GM12801 (cell line): Measurements from ENCODE around the gene TSC2.

ENCODE experiments used
- TF ChIP-seq, protein P1 (sequence below): IDR thresholded peaks from one replicate; pipeline ENCODE4 v1.5.1; 2011; ENCODE audit warnings: control low read depth; ENCODE audit not compliant: insufficient read length; ENCODE audit errors: extremely low read depth

The TSC2 gene

GRCh38 chr16:2085669-2086068 lies 37.9 kb downstream of the TSC2 start:
- TF ChIP-seq, protein P1, sequence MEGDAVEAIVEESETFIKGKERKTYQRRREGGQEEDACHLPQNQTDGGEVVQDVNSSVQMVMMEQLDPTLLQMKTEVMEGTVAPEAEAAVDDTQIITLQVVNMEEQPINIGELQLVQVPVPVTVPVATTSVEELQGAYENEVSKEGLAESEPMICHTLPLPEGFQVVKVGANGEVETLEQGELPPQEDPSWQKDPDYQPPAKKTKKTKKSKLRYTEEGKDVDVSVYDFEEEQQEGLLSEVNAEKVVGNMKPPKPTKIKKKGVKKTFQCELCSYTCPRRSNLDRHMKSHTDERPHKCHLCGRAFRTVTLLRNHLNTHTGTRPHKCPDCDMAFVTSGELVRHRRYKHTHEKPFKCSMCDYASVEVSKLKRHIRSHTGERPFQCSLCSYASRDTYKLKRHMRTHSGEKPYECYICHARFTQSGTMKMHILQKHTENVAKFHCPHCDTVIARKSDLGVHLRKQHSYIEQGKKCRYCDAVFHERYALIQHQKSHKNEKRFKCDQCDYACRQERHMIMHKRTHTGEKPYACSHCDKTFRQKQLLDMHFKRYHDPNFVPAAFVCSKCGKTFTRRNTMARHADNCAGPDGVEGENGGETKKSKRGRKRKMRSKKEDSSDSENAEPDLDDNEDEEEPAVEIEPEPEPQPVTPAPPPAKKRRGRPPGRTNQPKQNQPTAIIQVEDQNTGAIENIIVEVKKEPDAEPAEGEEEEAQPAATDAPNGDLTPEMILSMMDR: no peak

GRCh38 chr16:2086106-2086742 lies 38.4 kb downstream of the TSC2 start:
- TF ChIP-seq, protein P1: no peak

DNA sequence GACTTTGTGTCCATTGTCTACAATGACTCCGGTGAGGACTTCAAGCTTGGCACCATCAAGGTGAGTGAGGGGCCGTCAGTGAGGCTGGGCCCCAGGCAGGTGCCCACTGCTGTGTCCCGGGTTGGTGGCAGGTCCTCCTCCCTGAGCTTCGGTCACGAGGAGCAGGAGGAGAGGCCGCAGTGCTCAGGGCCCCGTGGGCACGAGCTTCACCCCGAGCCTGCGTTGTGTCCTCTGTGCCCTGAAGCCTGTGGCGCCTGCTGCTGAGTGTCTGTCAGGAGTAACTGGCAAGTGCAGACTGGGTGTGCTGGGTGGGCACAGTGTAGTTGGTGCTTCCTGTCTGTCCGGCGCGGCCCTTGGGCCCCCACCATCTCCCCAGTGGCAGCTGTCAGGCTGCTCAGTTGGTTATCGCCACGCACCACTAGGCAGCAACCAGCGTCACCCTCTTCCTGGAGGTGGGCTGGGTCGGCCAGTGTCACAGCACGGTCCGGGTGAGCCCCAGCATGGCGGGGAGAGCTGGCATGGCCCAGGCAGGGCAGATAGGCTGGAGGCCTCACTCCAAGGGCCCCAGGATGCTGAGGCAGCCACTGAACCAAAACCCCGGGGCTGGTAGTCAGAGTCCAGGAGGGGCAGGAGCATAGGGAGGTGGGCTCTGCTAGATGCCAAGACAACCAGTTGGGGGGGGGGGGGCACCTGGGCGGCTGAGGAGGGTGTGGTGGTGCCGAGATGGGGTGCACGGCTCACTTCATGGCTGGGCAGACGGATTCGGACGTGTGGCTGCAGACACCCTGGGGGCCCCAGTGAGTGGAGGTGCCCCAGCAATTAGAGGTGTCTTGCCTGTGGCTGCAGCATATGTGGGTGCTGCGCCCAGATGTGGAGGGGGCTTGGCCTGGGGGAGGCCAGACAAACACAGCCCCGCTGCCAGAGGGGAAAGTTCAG lies 39.3 kb downstream of the TSC2 start:
- TF ChIP-seq, protein P1: no peak

- TF ChIP-seq, protein P1: no peak
These were observed 40.2 kb downstream of the TSC2 start for GRCh38 chr16:2087748-2088631.

DNA sequence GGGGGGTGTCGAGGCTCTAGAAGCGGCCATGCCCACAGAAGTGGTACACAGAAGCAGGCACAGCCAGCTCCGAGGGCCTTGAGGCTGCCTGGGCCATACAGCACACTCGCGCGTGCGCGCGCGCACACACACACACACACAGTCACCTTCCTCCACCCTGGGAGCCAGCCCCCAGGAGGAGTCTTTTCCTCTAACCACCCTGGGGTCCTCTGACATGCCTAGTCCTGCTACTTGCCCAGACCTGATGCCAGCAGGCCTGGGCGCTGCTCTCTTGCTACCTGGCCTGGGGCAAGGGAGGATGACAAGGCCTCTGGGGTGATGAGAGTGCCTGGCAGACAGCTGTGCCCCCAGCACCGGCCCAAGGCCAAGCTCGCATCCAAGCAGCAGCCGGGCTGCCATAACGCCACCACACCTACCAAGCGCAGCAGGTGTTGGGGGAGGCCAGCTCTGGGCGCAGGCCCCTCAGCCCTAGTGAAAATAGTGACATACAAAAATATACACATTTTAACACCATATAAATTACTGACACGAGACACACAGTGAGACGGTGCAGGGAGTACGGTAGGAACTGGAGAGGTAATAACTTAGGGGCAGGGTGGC lies 41.1 kb downstream of the TSC2 start:
- TF ChIP-seq, protein P1: no peak

GRCh38 chr16:2089706-2090480 lies 42.1 kb downstream of the TSC2 start:
- TF ChIP-seq, protein P1: no peak
